RWPE1 (cell line): ENCODE measurements around the gene SEMA6A.

ENCODE experiments used
- CTCF ChIA-PET: fragments of 350-600 bp; sonication (Branson Sonifier 250); formaldehyde crosslinking; extraction: SDS; loops from one replicate; lab custom pipeline; 2021; lab: Yijun Ruan, JAX
- POLR2A ChIA-PET: fragments of 400-600 bp; formaldehyde crosslinking; extraction: SDS; loops from one replicate; lab custom pipeline; 2020; ENCODE audit warnings: antibody characterized with exemption; ENCODE audit not compliant: low non-redundant PET; lab: Yijun Ruan, JAX
- DNase-seq: peaks from one replicate; pipeline ENCODE4 v3.0.0; 2012; ENCODE audit warnings: low spot score
- H3K27ac ChIP-seq: fragments of 450-650 bp; 2 replicates; pipeline ENCODE4 v1.5.1; 2017
- TF ChIP-seq, protein P1 (sequence below): fragments of 450-650 bp; conservative IDR thresholded peaks from 2 replicates; pipeline ENCODE4 v1.5.1; 2017; ENCODE audit warnings: low read depth, mild to moderate bottlenecking

The SEMA6A gene

DNA sequence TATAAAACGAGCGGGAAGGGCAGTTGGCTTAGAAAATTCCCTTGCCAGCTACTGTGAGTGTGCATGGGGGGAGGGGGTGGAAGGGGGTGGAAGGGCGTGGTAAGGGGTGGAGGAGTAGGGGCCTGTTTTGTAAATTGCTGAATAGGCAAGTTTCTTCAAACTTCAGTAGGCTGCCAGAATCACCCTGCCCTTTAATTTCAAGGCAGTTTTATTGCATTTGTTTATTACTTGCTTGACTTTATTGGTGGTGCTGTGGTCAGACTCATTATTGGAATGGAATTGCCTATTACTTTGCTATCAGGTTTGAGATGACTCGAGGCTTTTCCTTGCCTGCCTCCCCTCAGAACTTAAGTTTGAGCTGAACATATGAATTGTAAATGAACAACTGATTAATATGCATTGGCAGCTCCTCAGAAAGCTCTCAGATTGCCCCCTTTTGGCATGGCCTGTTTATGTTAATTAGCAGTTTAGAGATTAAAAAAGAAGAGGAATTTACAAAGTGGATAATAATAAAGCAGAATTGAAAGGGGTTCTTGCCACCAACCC lies 76.0 kb downstream of the SEMA6A start:
- DNase-seq: no peak
- ChIA-PET POLR2A (no interaction called here), CTCF (no interaction called here)
- TF ChIP-seq, protein P1, sequence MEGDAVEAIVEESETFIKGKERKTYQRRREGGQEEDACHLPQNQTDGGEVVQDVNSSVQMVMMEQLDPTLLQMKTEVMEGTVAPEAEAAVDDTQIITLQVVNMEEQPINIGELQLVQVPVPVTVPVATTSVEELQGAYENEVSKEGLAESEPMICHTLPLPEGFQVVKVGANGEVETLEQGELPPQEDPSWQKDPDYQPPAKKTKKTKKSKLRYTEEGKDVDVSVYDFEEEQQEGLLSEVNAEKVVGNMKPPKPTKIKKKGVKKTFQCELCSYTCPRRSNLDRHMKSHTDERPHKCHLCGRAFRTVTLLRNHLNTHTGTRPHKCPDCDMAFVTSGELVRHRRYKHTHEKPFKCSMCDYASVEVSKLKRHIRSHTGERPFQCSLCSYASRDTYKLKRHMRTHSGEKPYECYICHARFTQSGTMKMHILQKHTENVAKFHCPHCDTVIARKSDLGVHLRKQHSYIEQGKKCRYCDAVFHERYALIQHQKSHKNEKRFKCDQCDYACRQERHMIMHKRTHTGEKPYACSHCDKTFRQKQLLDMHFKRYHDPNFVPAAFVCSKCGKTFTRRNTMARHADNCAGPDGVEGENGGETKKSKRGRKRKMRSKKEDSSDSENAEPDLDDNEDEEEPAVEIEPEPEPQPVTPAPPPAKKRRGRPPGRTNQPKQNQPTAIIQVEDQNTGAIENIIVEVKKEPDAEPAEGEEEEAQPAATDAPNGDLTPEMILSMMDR: no peak
- H3K27ac ChIP-seq: no peak overlapping the region

- no peak for DNase-seq
- ChIA-PET POLR2A (no interaction called here), CTCF (interaction anchor here (0.5 to 0.6 kb wide), 2 partner anchors 54 to 359 kb away, joined by 3 read pairs; no protein-coding TSS in a partner anchor)
- TF ChIP-seq, protein P1: no peak
- no peak overlapping the region for H3K27ac ChIP-seq
Measured at GRCh38 chr5:116497631-116498030, 77.0 kb downstream of the SEMA6A start.

DNA sequence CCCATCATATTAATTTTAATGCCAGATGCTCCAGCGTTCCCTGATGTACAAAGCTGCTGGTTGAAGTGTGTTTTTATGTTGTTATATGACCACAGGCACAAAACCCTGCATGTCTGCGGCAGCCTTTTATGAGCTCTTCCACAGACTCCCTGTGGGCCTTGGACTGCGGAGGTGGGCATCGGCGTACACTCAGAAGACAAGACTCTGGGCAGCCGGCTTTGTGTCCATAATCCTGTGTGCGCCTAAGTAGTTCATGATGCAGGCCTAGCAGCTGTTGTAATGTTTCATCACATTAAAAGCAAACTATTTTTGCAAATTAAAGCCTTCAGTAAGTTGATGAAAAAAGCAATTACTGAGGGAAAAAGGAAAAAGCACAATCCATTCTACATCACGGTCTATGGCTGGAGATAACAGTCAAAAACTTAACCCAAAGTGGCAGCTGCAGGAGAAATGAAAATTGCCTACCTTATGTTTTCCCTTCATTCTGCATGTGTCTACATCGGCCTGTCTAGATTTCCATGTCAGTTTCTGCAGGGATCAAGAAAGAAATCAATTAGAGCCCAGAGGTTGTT lies 78.8 kb downstream of the SEMA6A start:
- TF ChIP-seq, protein P1: no peak
- CTCF ChIA-PET: no interaction called here
- no peak overlapping the region for H3K27ac ChIP-seq
- POLR2A ChIA-PET: no interaction called here
- DNase-seq: no peak

DNA sequence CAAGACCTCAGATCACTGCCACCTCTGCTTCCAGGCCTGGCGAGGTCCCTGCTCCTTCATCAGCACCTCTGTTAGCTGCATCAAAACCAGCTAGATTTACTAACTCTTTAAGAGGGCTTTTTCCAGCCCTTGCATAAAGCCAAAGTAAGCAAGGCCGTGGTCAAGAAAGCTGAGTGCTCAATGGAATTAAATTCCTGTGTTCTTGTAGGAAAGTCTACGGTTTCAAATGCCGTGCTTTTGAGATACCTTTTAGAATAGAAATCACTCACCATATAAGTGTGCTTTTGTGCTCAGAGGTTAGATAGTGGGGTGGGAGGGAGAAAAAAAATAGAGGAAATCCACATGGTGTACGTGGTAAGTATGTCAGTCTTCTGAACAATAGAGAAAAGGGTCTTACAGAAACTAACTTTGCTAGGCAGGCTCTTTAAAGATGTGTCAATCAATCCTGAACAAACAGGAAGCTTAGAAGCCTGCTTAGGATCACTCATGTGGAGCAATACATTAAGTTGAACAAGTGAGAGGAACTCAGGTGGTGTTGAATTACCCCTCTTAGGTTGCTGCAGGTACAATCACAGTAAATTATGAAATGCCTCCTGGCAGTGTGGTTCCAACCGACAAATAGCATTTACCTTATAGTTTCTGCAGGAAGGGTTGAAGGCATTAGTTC lies 79.7 kb downstream of the SEMA6A start:
- no peak for DNase-seq
- no peak overlapping the region for H3K27ac ChIP-seq
- POLR2A ChIA-PET: no interaction called here
- CTCF ChIA-PET: no interaction called here
- TF ChIP-seq, protein P1: no peak

GRCh38 chr5:116492776-116493175 lies 81.8 kb downstream of the SEMA6A start:
- H3K27ac ChIP-seq: no peak overlapping the region
- TF ChIP-seq, protein P1: no peak
- ChIA-PET POLR2A (no interaction called here), CTCF (interaction anchor here (0.6 kb wide), 1 partner anchor 200 kb away, joined by 3 read pairs; no protein-coding TSS in a partner anchor)
- DNase-seq: peak; percentile 51

DNA sequence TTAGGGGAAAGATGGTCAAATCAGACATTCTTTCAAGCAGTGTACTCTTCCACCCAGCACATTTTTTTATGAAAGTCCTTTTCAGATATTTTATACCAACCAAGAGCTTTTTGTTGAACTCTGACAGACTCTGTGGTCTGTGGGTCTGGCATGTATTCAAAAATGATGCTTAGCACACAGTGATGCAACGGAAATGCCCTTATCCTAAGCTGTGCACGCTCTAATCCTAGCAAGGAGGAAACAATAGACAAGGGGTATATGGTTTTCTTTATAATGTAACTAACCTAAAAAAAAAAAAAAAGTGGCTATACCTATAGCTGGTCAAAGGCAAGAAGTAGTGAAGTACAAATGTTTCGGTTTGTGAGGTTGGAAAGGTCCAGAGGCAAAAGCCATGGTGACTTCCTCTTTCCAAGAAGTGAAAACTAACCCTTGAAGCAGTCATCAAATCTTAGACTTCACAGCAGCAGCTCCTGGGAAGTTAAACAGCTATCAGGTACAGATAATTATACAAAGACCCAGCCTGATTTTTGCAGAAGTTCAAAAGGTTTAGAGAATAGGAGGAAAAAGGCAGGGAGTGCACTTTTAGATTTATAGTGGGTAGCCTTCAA lies 82.5 kb downstream of the SEMA6A start:
- POLR2A ChIA-PET: no interaction called here
- CTCF ChIA-PET: interaction anchor here (0.7 kb wide), 1 partner anchor 8 kb away, joined by 3 read pairs; no protein-coding TSS in a partner anchor
- peak; percentile 42 for DNase-seq
- TF ChIP-seq, protein P1: no peak
- no peak overlapping the region for H3K27ac ChIP-seq
